Nephron (organoid): ENCODE measurements around the gene ATP13A1.
"Not testable (repeated sequence)": the region's sequence is repeated elsewhere in the genome, so short reads cannot be mapped to it uniquely, and the experiment has no call there.

Experiments
- H3K27ac Mint-ChIP-seq, 3 experiments: 2 replicates each; pipeline ENCODE4 v1.8.0; 2020; ENCODE audit warnings: mixed read lengths in 3 of 3, mild to moderate bottlenecking in 2 of 3, moderate library complexity in 1 of 3
- H3K27me3 Mint-ChIP-seq: 2 replicates; pipeline ENCODE4 v1.8.0; 2021; ENCODE audit warnings: low read depth, mild to moderate bottlenecking, moderate library complexity, mixed read lengths
- H3K36me3 Mint-ChIP-seq: 2 replicates; pipeline ENCODE4 v1.8.0; 2020; ENCODE audit warnings: low read depth, mixed read lengths
- H3K4me1 Mint-ChIP-seq: 2 replicates; pipeline ENCODE4 v1.8.0; 2020; ENCODE audit warnings: mixed read lengths
- H3K4me3 Mint-ChIP-seq, 3 experiments: 2 replicates each; pipeline ENCODE4 v1.8.0; 2020; ENCODE audit warnings: mild to moderate bottlenecking in 3 of 3, mixed read lengths in 3 of 3, moderate library complexity in 2 of 3
- H3K9me3 Mint-ChIP-seq: 2 replicates; pipeline ENCODE4 v1.8.0; 2020; ENCODE audit warnings: mixed read lengths
- CTCF ChIP-seq, 3 experiments: fragments of 200-600 bp; sonication (generic); IDR thresholded peaks; one replicate each; pipeline ENCODE4 v1.5.0; 2021; ENCODE audit warnings: antibody characterized with exemption in 3 of 3; ENCODE audit not compliant: unreplicated experiment in 3 of 3

Gene ATP13A1

GRCh38 chr19:19602136-19602712 lies 61.3 kb downstream of the ATP13A1 start:
- H3K36me3 Mint-ChIP-seq, result peaks cover 6% of the 10 kb centered on the region
- peaks cover 6% of the 10 kb centered on the region for H3K4me1 Mint-ChIP-seq
- H3K27me3 Mint-ChIP-seq, result no peaks in the 10 kb centered on the region
- H3K27ac Mint-ChIP-seq, result no peak overlapping the region
- H3K9me3 Mint-ChIP-seq, result no peaks in the 10 kb centered on the region
- no peak for TF ChIP-seq CTCF (IDR thresholded peaks at IDR 0.05; ENCODE audit: unreplicated experiment in 3 of 3)
- H3K4me3 Mint-ChIP-seq, result no peak overlapping the region

- Mint-ChIP-seq H3K4me1 (peaks cover under 1% of the 10 kb centered on the region), H3K9me3 (no peaks in the 10 kb centered on the region), H3K27ac (no peak overlapping the region), H3K4me3 (no peak overlapping the region), H3K36me3 (peaks cover 6% of the 10 kb centered on the region), H3K27me3 (no peaks in the 10 kb centered on the region)
- TF ChIP-seq CTCF (IDR thresholded peaks at IDR 0.05; ENCODE audit: unreplicated experiment in 3 of 3), result no peak
Measured at GRCh38 chr19:19600793-19601330, 62.6 kb downstream of the ATP13A1 start.

- not testable (repeated sequence) for H3K27me3 Mint-ChIP-seq, H3K9me3 Mint-ChIP-seq, H3K4me1 Mint-ChIP-seq, H3K36me3 Mint-ChIP-seq, H3K4me3 Mint-ChIP-seq, H3K27ac Mint-ChIP-seq
Measured at GRCh38 chr19:19598728-19599451, 64.6 kb downstream of the ATP13A1 start.

DNA sequence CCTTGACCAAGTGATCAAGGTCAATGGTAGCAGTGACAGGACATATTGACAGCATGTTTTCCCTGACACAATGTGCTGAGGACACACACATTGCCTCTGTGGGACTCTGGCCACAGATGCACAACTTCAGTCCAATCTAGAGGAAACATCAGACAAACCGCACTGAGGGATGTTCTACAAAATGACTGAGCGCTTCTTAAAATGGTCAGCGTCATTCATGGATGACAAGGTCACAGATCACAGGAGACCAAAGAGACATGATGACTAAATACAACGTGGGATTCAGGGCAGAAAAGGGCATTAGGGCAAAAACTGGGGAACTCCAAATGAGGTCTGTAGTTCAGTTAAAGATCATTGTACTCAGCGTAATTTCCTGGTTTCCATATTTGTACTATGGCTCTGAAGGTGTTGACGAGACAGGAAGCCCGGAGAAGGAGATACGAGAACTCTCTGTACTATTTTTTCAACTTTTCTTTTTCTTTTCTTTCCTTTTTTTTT lies 65.6 kb downstream of the ATP13A1 start:
- Mint-ChIP-seq H3K4me1 (no peaks in the 10 kb centered on the region), H3K4me3 (no peak overlapping the region), H3K36me3 (peaks cover 13% of the 10 kb centered on the region), H3K9me3 (no peaks in the 10 kb centered on the region), H3K27ac (no peak overlapping the region), H3K27me3 (no peaks in the 10 kb centered on the region)
- no peak for TF ChIP-seq CTCF (IDR thresholded peaks at IDR 0.05; ENCODE audit: unreplicated experiment in 3 of 3)
